ENCODE measurements around the gene GFI1B.
"Not testable (repeated sequence)": the region's sequence is repeated elsewhere in the genome, so short reads cannot be mapped to it uniquely, and the experiment has no call there.

Gene GFI1B

GRCh38 chr9:132965478-132965877, 13.0 kb upstream of the GFI1B start:
- TF ChIP-seq EZH2phosphoT487 (IDR thresholded peaks at IDR 0.05; ENCODE audit: borderline replicate concordance) (no peak), CTCF (conservative IDR thresholded peaks at IDR 0.05; ENCODE audit: low read length) (no peak)

GRCh38 chr9:132967908-132968307, 10.6 kb upstream of the GFI1B start:
- not testable (repeated sequence) for H2AFZ ChIP-seq (ENCODE audit: low read length)

More at GRCh38 chr9:132965478-132965877, 13.0 kb upstream of the GFI1B start:
- H3K9ac ChIP-seq (ENCODE audit: low read depth, low read length, poor library complexity, severe bottlenecking) = no peak overlapping the region
- no peaks in the 10 kb centered on the region for H3K36me3 ChIP-seq (ENCODE audit: insufficient read depth, low read length)
- no peaks in the 10 kb centered on the region for H3K27me3 ChIP-seq (ENCODE audit: insufficient read depth, low read length, poor library complexity, severe bottlenecking)
- peaks cover 9% of the 10 kb centered on the region for H3K4me1 ChIP-seq (ENCODE audit: insufficient read depth, low read length, poor library complexity, severe bottlenecking)
- no peaks in the 10 kb centered on the region for H3F3A ChIP-seq (ENCODE audit: low read depth)
- no peak overlapping the region for H3K4me2 ChIP-seq (ENCODE audit: low read depth, low read length, poor library complexity, severe bottlenecking)
- no peaks in the 10 kb centered on the region for H3K9me3 ChIP-seq (ENCODE audit: insufficient read depth, low read depth, low read length)
- H3K79me2 ChIP-seq (ENCODE audit: insufficient read depth, low read length) = no peaks in the 10 kb centered on the region
- H2AFZ ChIP-seq (ENCODE audit: low read length) = no peak overlapping the region
- H4K20me1 ChIP-seq (ENCODE audit: insufficient read depth, low read length, poor library complexity, severe bottlenecking) = no peaks in the 10 kb centered on the region
- H3K4me3 ChIP-seq (ENCODE audit: low read length, poor library complexity, severe bottlenecking) = no peak overlapping the region
- no peaks in the 10 kb centered on the region for H3K9me2 ChIP-seq (replicated peaks; ENCODE audit: low read depth, low read length)

GRCh38 chr9:132969783-132970182, 8.7 kb upstream of the GFI1B start:
- no peaks in the 10 kb centered on the region for H3K27me3 ChIP-seq (ENCODE audit: insufficient read depth, low read length, poor library complexity, severe bottlenecking)
- H3K79me2 ChIP-seq (ENCODE audit: insufficient read depth, low read length) = no peaks in the 10 kb centered on the region
- no peaks in the 10 kb centered on the region for H3K36me3 ChIP-seq (ENCODE audit: insufficient read depth, low read length)
- no peaks in the 10 kb centered on the region for H4K20me1 ChIP-seq (ENCODE audit: insufficient read depth, low read length, poor library complexity, severe bottlenecking)
- H3K9me2 ChIP-seq (replicated peaks; ENCODE audit: low read depth, low read length) = no peaks in the 10 kb centered on the region
- TF ChIP-seq EZH2phosphoT487 (IDR thresholded peaks at IDR 0.05; ENCODE audit: borderline replicate concordance) (no peak), CTCF (conservative IDR thresholded peaks at IDR 0.05; ENCODE audit: low read length) (no peak)
- peaks cover 10% of the 10 kb centered on the region for H3K4me1 ChIP-seq (ENCODE audit: insufficient read depth, low read length, poor library complexity, severe bottlenecking)
- no peak overlapping the region for H2AFZ ChIP-seq (ENCODE audit: low read length)
- H3K4me2 ChIP-seq (ENCODE audit: low read depth, low read length, poor library complexity, severe bottlenecking) = no peak overlapping the region
- no peak overlapping the region for H3K9ac ChIP-seq (ENCODE audit: low read depth, low read length, poor library complexity, severe bottlenecking)
- no peaks in the 10 kb centered on the region for H3F3A ChIP-seq (ENCODE audit: low read depth)
- H3K4me3 ChIP-seq (ENCODE audit: low read length, poor library complexity, severe bottlenecking) = no peak overlapping the region
- H3K9me3 ChIP-seq (ENCODE audit: insufficient read depth, low read depth, low read length) = no peaks in the 10 kb centered on the region

More at GRCh38 chr9:132967908-132968307, 10.6 kb upstream of the GFI1B start:
- H3K36me3 ChIP-seq (ENCODE audit: insufficient read depth, low read length); H3K27me3 ChIP-seq (ENCODE audit: insufficient read depth, low read length, poor library complexity, severe bottlenecking); H3K9ac ChIP-seq (ENCODE audit: low read depth, low read length, poor library complexity, severe bottlenecking); H3F3A ChIP-seq (ENCODE audit: low read depth); H3K9me2 ChIP-seq (replicated peaks; ENCODE audit: low read depth, low read length); H3K79me2 ChIP-seq (ENCODE audit: insufficient read depth, low read length); H3K9me3 ChIP-seq (ENCODE audit: insufficient read depth, low read depth, low read length); H3K4me1 ChIP-seq (ENCODE audit: insufficient read depth, low read length, poor library complexity, severe bottlenecking); H3K4me3 ChIP-seq (ENCODE audit: low read length, poor library complexity, severe bottlenecking); H3K4me2 ChIP-seq (ENCODE audit: low read depth, low read length, poor library complexity, severe bottlenecking); H4K20me1 ChIP-seq (ENCODE audit: insufficient read depth, low read length, poor library complexity, severe bottlenecking): not testable (repeated sequence)

- no peaks in the 10 kb centered on the region for H3K79me2 ChIP-seq (ENCODE audit: insufficient read depth, low read length)
- no peak overlapping the region for H3K9ac ChIP-seq (ENCODE audit: low read depth, low read length, poor library complexity, severe bottlenecking)
- no peak overlapping the region for H3K4me3 ChIP-seq (ENCODE audit: low read length, poor library complexity, severe bottlenecking)
- no peaks in the 10 kb centered on the region for H3K9me3 ChIP-seq (ENCODE audit: insufficient read depth, low read depth, low read length)
- no peaks in the 10 kb centered on the region for H3K9me2 ChIP-seq (replicated peaks; ENCODE audit: low read depth, low read length)
- no peaks in the 10 kb centered on the region for H3K27me3 ChIP-seq (ENCODE audit: insufficient read depth, low read length, poor library complexity, severe bottlenecking)
- H2AFZ ChIP-seq (ENCODE audit: low read length) = no peak overlapping the region
- no peak overlapping the region for H3K4me2 ChIP-seq (ENCODE audit: low read depth, low read length, poor library complexity, severe bottlenecking)
- no peaks in the 10 kb centered on the region for H3F3A ChIP-seq (ENCODE audit: low read depth)
- no peak for TF ChIP-seq CTCF (conservative IDR thresholded peaks at IDR 0.05; ENCODE audit: low read length)
- TF ChIP-seq EZH2phosphoT487 (IDR thresholded peaks at IDR 0.05; ENCODE audit: borderline replicate concordance) = no peak
- H4K20me1 ChIP-seq (ENCODE audit: insufficient read depth, low read length, poor library complexity, severe bottlenecking) = no peaks in the 10 kb centered on the region
- H3K4me1 ChIP-seq (ENCODE audit: insufficient read depth, low read length, poor library complexity, severe bottlenecking) = peaks cover 11% of the 10 kb centered on the region
- H3K36me3 ChIP-seq (ENCODE audit: insufficient read depth, low read length) = no peaks in the 10 kb centered on the region
Observed at GRCh38 chr9:132970324-132971062, 8.0 kb upstream of the GFI1B start.

Data from Loucy (cell line).